Hematopoietic multipotent progenitor cell treated with erythropoietin and hydrocortisone succinate and interleukin-3 and kit ligand, for 8 days (in vitro differentiated cells): ENCODE results near the gene SFI1.
A peak's percentile ranks its signal among the peaks of the same experiment; 100 is the strongest.

Experiments
- DNase-seq: peaks from one replicate; pipeline ENCODE4 v3.0.0-alpha.2; 2015

The SFI1 gene

DNA sequence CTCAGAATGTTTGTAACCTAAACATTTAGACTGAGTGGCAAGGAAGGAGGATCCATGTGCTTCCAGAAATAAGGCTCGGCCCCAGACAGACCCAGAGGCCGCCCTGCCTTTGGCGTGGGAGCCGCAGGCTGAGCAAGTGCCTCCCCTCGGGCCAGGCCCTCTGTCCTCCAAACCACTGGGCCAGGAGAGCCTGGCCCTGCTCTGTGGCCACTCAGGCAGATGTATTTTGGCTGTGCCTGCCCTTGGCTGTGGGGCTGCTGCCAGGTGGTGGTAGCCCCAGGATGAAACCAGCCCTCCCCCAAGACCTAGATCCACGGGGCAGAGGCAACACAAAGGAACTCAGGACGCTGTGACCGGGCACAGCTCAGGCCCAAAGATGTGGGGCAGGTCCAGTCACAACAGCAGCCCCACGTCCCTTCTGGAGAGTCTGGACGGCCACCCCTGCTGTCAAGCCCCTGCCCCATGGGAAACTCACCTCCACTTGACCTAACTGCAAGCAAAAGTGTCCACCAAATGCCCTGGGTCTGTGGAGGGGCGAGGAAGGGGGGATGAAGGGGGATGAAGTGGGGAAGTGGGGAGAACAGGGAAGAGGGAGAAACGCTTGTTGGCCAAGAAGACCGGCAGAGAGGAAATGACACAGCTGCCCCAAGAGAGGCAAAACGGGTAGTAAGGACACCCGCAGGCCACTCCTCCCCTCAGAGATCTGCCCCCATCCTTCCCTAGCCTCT lies 141.7 kb downstream of the SFI1 start:
- DNase-seq: peak; percentile 73

- DNase-seq: no peak
These were observed 143.2 kb downstream of the SFI1 start for GRCh38 chr22:31639436-31640039.

DNA sequence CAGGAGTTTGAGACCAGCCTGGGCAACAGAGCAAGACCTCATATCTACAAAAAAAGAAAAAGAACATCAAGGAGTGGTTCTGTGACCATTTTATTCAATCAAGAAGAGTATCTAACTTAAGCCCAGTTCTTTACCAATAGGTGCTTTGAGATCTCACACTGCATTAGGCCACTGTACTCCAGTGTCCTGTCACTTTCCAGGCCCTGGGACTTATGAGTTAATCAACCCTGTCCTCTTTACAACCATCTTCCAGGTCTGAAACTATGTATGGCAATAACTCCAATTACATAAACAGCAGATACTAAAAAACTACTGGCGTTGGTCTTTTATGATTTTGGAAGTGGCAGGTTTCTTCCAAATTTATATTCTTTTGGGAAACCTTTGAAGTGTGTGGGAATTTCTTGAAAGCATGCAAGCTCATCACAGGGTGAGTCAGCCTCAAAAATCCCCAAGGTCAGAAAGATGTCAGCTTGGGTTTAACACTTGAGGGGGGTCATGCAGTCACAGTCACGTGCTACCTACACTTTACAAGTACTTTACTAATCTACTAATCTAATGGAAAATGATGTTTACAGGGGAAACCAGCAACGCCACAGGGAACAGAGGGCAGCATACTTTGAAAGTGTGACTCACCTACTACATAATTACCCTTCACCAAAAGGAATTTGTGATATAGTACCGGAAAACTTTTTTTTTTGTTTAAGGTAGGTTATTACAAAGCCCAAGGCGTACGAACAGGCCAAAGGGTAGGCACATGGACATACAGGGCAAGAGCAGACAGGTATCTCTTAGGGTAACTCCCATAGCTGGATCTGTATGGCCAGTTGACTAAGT lies 150.1 kb downstream of the SFI1 start:
- no peak for DNase-seq

DNA sequence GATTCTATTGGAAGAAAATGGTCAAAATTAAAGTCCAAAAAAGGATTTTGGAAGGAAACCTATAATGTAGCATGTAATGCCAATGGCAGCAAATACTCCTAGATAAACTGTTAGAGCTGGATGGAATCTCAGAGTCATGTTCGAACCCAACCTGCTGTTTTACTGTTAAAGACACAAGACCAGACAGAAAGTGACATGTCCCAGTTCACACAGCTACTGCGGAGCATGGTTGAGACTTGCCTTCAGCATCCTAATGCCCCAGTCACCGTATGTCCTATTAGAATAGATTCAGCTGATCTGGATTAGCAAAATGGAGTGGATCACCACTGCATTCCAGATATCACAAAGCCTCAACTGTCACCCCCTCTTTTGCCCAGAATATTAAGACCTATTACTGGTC lies 150.7 kb downstream of the SFI1 start:
- DNase-seq: no peak

DNA sequence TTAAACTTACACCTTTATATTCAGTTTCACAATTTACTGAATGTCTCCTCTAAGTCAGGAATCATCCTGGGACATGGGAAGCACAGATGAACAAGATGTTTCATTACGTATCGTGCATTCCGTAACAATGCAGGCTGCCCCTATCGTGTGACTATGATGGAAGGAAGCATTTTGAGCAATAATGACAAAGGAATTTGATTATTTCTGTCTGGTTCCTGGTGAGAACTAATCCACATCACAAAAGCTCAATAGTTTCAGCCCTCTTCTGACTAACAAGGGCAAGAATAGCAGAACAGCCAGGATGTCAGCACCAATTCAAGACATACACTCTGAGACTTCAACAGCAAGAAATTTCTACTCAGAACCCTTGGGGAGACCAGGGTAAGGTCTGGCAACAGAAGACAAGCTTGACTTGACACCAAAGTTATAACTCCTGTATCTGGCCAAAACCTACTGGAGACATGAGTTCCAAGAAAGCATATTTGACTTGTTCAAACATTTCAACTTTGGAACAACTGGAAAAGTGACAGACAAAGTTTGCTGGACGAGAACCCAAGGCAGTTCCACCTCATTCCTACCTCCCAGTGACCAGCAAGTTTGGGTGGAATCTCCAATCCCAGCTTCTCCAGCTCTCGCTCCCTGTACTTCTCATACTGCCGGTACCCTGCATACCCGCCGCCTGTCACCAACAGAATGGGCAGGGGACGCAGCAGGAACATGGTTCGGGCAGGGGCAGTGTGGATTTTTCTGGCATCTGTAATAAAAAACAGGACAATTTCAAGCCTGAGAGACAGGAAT lies 151.4 kb downstream of the SFI1 start:
- no peak for DNase-seq

GRCh38 chr22:31650391-31650790 lies 154.1 kb downstream of the SFI1 start:
- DNase-seq: no peak

GRCh38 chr22:31651664-31652063 lies 155.3 kb downstream of the SFI1 start:
- DNase-seq: no peak

- DNase-seq: no peak
These were observed 155.8 kb downstream of the SFI1 start for GRCh38 chr22:31652088-31652487.

DNA sequence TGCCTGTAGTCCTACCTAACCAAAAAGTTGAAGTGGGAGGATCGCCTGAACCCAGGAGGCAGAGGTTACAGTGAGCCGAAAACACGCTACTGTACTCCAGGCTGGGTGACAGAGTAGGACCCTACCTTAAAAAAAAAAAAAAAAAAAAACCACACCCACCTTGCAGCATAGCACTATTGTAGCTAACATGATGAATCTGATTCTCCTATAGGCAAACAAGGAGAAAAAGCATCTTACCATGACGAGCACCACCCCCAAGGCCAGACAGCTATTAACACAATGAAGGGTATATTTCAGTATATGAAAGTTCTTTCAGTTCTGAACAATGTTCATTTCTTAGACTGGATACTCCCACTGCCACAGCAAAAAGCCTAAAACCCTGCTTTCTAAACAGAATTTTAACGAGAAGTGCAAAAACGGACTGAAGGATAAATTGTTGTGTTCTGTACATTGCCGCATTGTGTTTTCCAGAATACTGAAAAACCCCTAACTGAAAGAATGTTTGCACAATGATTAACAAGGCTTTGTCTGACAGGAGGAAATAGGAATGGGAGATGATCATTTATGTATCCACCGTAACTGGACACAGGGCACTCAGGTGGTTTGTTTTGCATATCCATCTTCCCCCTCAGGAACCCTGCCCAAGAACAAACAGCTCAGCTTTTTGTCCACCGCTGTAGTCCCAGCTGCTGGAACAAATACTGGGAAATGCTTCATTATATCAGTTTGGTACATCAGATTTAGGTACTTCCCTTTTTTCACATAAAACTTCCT lies 156.8 kb downstream of the SFI1 start:
- no peak for DNase-seq

- no peak for DNase-seq
These were observed 157.6 kb downstream of the SFI1 start for GRCh38 chr22:31653944-31654343.

DNA sequence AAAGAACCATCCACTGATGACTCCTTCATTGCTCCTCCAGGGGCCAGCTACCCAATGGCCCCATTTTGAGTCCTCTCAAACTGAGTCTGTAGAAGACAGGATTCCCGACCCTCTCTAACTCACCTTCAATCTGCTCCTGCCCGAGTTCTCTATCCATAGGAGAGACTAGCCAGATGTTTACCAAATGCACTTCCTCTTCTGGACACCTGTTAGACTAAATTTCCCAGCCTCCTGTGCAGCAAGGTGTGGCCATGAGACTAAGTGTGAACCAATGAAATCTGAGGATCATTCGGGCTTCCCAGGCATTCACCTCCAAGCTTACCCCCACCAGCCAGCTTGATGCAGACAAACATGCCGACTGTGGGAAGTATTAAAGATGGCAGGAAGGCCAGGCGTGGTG lies 158.1 kb downstream of the SFI1 start:
- no peak for DNase-seq

- no peak for DNase-seq
These were observed 162.9 kb downstream of the SFI1 start for GRCh38 chr22:31659246-31659645.

DNA sequence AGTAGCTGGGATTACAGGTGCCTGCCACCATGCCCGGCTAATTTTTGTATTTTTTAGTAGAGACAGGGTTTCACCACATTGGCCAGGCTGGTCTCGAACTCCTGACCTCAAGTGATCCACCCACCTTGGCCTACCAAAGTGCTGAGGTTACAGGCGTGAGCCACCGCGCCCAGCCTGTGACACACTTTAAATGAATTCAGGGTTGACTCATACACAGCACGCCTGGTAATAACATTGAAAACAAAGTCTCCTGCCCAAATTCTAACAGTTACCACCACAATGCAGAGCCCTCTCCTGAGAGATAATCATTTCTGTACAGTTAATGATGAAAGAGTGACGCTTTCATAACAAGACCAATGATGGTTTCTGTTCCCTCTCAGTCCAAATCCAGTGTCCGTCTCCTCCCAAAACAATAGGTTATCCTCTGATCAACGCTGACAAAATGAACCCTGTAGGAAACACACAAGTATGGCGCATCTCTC lies 164.6 kb downstream of the SFI1 start:
- peak; percentile 23 for DNase-seq

GRCh38 chr22:31661851-31662667 lies 165.7 kb downstream of the SFI1 start, which contains the start of gene PISD:
TSS of gene PISD (minus strand) at chr22:31662215. CDS start at chr22:31662208, 7 bp downstream.
- DNase-seq: peak; percentile 97

DNA sequence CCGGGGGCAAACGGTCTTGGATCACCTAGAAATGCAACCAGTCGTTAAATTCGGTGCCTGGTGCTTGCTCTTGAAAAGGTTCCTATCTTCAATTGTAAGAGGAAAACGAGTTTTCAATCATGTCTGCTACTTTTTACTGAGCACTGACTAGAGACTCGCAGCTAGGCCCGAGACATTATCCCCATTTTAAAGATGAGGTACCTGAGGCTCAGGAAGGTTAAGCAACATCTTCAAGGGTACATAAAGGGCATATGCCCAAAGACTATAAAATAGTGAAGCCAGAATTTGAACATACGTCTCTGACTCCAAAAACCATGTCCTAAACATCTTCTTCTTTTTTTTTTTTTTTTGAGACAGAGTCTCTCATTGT lies 166.3 kb downstream of the SFI1 start:
- no peak for DNase-seq
